Measurements from ENCODE around the gene FLAD1.
A peak's percentile ranks its signal among the peaks of the same experiment; 100 is the strongest.

FLAD1 gene

GRCh38 chr1:154998201-154998780 lies 15.1 kb downstream of the FLAD1 start:
- DNase-seq, result no peak
- Mint-ChIP-seq H3K27ac (peak overlapping the region; percentile 44), H3K9me3 (no peaks in the 10 kb centered on the region), H3K27me3 (no peaks in the 10 kb centered on the region), H3K4me1 (ENCODE audit: low read depth) (peaks cover 48% of the 10 kb centered on the region), H3K4me3 (peak overlapping the region; percentile 31), H3K36me3 (ENCODE audit: low read depth) (peaks cover 9% of the 10 kb centered on the region)

- H3K4me1 Mint-ChIP-seq (ENCODE audit: low read depth), result peaks cover 50% of the 10 kb centered on the region
- peak; percentile 87 for DNase-seq
- peak overlapping the region; percentile 90 for H3K27ac Mint-ChIP-seq
- no peaks in the 10 kb centered on the region for H3K9me3 Mint-ChIP-seq
- H3K27me3 Mint-ChIP-seq, result no peaks in the 10 kb centered on the region
- peaks cover 9% of the 10 kb centered on the region for H3K36me3 Mint-ChIP-seq (ENCODE audit: low read depth)
- H3K4me3 Mint-ChIP-seq, result peak overlapping the region; percentile 73
Observed at GRCh38 chr1:154998818-154999570, 15.8 kb downstream of the FLAD1 start.

GRCh38 chr1:154999571-155000410 lies 16.6 kb downstream of the FLAD1 start:
- H3K27me3 Mint-ChIP-seq, result no peaks in the 10 kb centered on the region

GRCh38 chr1:155000411-155000725 lies 17.2 kb downstream of the FLAD1 start:
- no peaks in the 10 kb centered on the region for H3K9me3 Mint-ChIP-seq

More at GRCh38 chr1:154999571-155000410, 16.6 kb downstream of the FLAD1 start:
- Mint-ChIP-seq H3K4me1 (ENCODE audit: low read depth) (peaks cover 52% of the 10 kb centered on the region), H3K27ac (peak overlapping the region; percentile 96), H3K9me3 (no peaks in the 10 kb centered on the region), H3K4me3 (peak overlapping the region; percentile 83), H3K36me3 (ENCODE audit: low read depth) (peaks cover 10% of the 10 kb centered on the region)
- DNase-seq, result peak; percentile 80

GRCh38 chr1:155000726-155001424 lies 17.7 kb downstream of the FLAD1 start:
- peak overlapping the region; percentile 83 for H3K4me3 Mint-ChIP-seq
- peaks cover 60% of the 10 kb centered on the region for H3K4me1 Mint-ChIP-seq (ENCODE audit: low read depth)
- H3K27ac Mint-ChIP-seq, result peak overlapping the region; percentile 94
- H3K36me3 Mint-ChIP-seq (ENCODE audit: low read depth), result peaks cover 12% of the 10 kb centered on the region
- H3K9me3 Mint-ChIP-seq, result no peaks in the 10 kb centered on the region
- peak; percentile 89 for DNase-seq
- H3K27me3 Mint-ChIP-seq, result no peaks in the 10 kb centered on the region

More at GRCh38 chr1:155000411-155000725, 17.2 kb downstream of the FLAD1 start:
- H3K27ac Mint-ChIP-seq, result peak overlapping the region; percentile 96
- DNase-seq, result no peak
- H3K36me3 Mint-ChIP-seq (ENCODE audit: low read depth), result peaks cover 10% of the 10 kb centered on the region
- no peaks in the 10 kb centered on the region for H3K27me3 Mint-ChIP-seq
- H3K4me1 Mint-ChIP-seq (ENCODE audit: low read depth), result peaks cover 54% of the 10 kb centered on the region
- H3K4me3 Mint-ChIP-seq, result peak overlapping the region; percentile 83

GRCh38 chr1:155001425-155001674 lies 18.2 kb downstream of the FLAD1 start:
- H3K27ac Mint-ChIP-seq, result peak overlapping the region; percentile 94
- peaks cover 12% of the 10 kb centered on the region for H3K36me3 Mint-ChIP-seq (ENCODE audit: low read depth)
- no peaks in the 10 kb centered on the region for H3K9me3 Mint-ChIP-seq
- H3K4me3 Mint-ChIP-seq, result peak overlapping the region; percentile 83
- peaks cover 63% of the 10 kb centered on the region for H3K4me1 Mint-ChIP-seq (ENCODE audit: low read depth)
- DNase-seq, result peak; percentile 79
- no peaks in the 10 kb centered on the region for H3K27me3 Mint-ChIP-seq

GRCh38 chr1:155001675-155002463 lies 18.7 kb downstream of the FLAD1 start:
- peak; percentile 97 for DNase-seq
- H3K9me3 Mint-ChIP-seq, result no peaks in the 10 kb centered on the region
- H3K27ac Mint-ChIP-seq, result peak overlapping the region; percentile 94
- H3K4me3 Mint-ChIP-seq, result peak overlapping the region; percentile 83
- H3K4me1 Mint-ChIP-seq (ENCODE audit: low read depth), result peaks cover 68% of the 10 kb centered on the region
- no peaks in the 10 kb centered on the region for H3K27me3 Mint-ChIP-seq
- peaks cover 12% of the 10 kb centered on the region for H3K36me3 Mint-ChIP-seq (ENCODE audit: low read depth)

GRCh38 chr1:155002464-155003226 lies 19.5 kb downstream of the FLAD1 start, which contains the start of gene ZBTB7B:
Gene ZBTB7B, plus strand, starts transcription at chr1:155002802. Its CDS starts 11,859 bp downstream, at chr1:155014661.
- H3K27ac Mint-ChIP-seq, result peak within 1 kb of the TSS; percentile 94
- H3K4me3 Mint-ChIP-seq, result peak within 1 kb of the TSS; percentile 92
- DNase-seq, result peak; percentile 55
- H3K36me3 Mint-ChIP-seq (ENCODE audit: low read depth), result peaks cover 12% of the 10 kb centered on the region
- H3K9me3 Mint-ChIP-seq, result no peaks in the 10 kb centered on the region
- H3K4me1 Mint-ChIP-seq (ENCODE audit: low read depth), result peaks cover 69% of the 10 kb centered on the region
- no peaks in the 10 kb centered on the region for H3K27me3 Mint-ChIP-seq

- H3K4me3 Mint-ChIP-seq, result peak overlapping the region; percentile 92
- H3K27ac Mint-ChIP-seq, result peak overlapping the region; percentile 92
- H3K36me3 Mint-ChIP-seq (ENCODE audit: low read depth), result peaks cover 12% of the 10 kb centered on the region
- no peaks in the 10 kb centered on the region for H3K27me3 Mint-ChIP-seq
- H3K9me3 Mint-ChIP-seq, result no peaks in the 10 kb centered on the region
- DNase-seq, result peak; percentile 59
- peaks cover 66% of the 10 kb centered on the region for H3K4me1 Mint-ChIP-seq (ENCODE audit: low read depth)
Observed at GRCh38 chr1:155003227-155003765, 20.2 kb downstream of the FLAD1 start.

GRCh38 chr1:155003766-155004351 lies 20.7 kb downstream of the FLAD1 start:
- peaks cover 66% of the 10 kb centered on the region for H3K4me1 Mint-ChIP-seq (ENCODE audit: low read depth)

GRCh38 chr1:155004352-155005075 lies 21.4 kb downstream of the FLAD1 start:
- peak overlapping the region; percentile 92 for H3K4me3 Mint-ChIP-seq
- H3K27ac Mint-ChIP-seq, result peak overlapping the region; percentile 91
- H3K27me3 Mint-ChIP-seq, result no peaks in the 10 kb centered on the region
- H3K4me1 Mint-ChIP-seq (ENCODE audit: low read depth), result peaks cover 63% of the 10 kb centered on the region
- no peaks in the 10 kb centered on the region for H3K9me3 Mint-ChIP-seq
- H3K36me3 Mint-ChIP-seq (ENCODE audit: low read depth), result peaks cover 17% of the 10 kb centered on the region
- peak; percentile 46 for DNase-seq

More at GRCh38 chr1:155003766-155004351, 20.7 kb downstream of the FLAD1 start:
- H3K27ac Mint-ChIP-seq, result peak overlapping the region; percentile 92
- H3K36me3 Mint-ChIP-seq (ENCODE audit: low read depth), result peaks cover 13% of the 10 kb centered on the region
- no peaks in the 10 kb centered on the region for H3K27me3 Mint-ChIP-seq
- DNase-seq, result peak; percentile 49
- no peaks in the 10 kb centered on the region for H3K9me3 Mint-ChIP-seq
- peak overlapping the region; percentile 92 for H3K4me3 Mint-ChIP-seq
